ENCODE measurements around the gene MMP3. TPM values are rescaled to one million over a fixed set of nuclear protein-coding genes. Genes with fewer than 3 reads are reported as not detected.

Gene MMP3
- total and polyA plus RNA-seq, 4 donors: not detected

GRCh38 chr11:102788334-102788995 lies 54.9 kb downstream of the MMP3 start:
- WGBS: 73% methylated on average over 8 of the region's 8 CpGs
- no peak for TF ChIP-seq HNF4A (conservative IDR thresholded peaks at IDR 0.05)
- no peak for TF ChIP-seq MAX (IDR thresholded peaks at IDR 0.05)
- no peak for TF ChIP-seq RXRA (IDR thresholded peaks at IDR 0.05)
- TF ChIP-seq TAF1 (conservative IDR thresholded peaks at IDR 0.05): no peak
- no peak for TF ChIP-seq REST (IDR thresholded peaks at IDR 0.05)
- TF ChIP-seq ZBTB33 (IDR thresholded peaks at IDR 0.05): no peak
- no peak for TF ChIP-seq FOXA2 (IDR thresholded peaks at IDR 0.05)
- TF ChIP-seq RAD21 (IDR thresholded peaks at IDR 0.05): no peak
- TF ChIP-seq NR2F2 (IDR thresholded peaks at IDR 0.05): no peak
- no peak for TF ChIP-seq SP1 (IDR thresholded peaks at IDR 0.05)
- TF ChIP-seq GABPA (IDR thresholded peaks at IDR 0.05 in 1 of 2, conservative IDR thresholded peaks at IDR 0.05 in 1 of 2): no peak
- TF ChIP-seq EGR1 (IDR thresholded peaks at IDR 0.05; ENCODE audit: low read depth in 2 of 2): no peak
- no peak for TF ChIP-seq ATF3 (IDR thresholded peaks at IDR 0.05)
- TF ChIP-seq HNF4G (IDR thresholded peaks at IDR 0.05): no peak
- TF ChIP-seq JUND (IDR thresholded peaks at IDR 0.05): no peak
- no peaks in the 10 kb centered on the region for H3K27me3 ChIP-seq (ENCODE audit: control insufficient read depth in 4 of 4, insufficient read depth in 4 of 4, low read length in 3 of 4)

More at GRCh38 chr11:102788334-102788995, 54.9 kb downstream of the MMP3 start:
- DNase-seq (ENCODE audit: low spot score): no peak
- Histone ChIP-seq H3K9me3 (ENCODE audit: control insufficient read depth in 4 of 4, low read length in 3 of 4) (no peaks in the 10 kb centered on the region), H3K4me3 (ENCODE audit: low read depth in 1 of 3, low read length in 3 of 3) (no peak overlapping the region), H3K9ac (ENCODE audit: low read depth in 1 of 2, low read length in 2 of 2) (no peak overlapping the region), H3K4me1 (ENCODE audit: control insufficient read depth in 4 of 4, insufficient read depth in 4 of 4, low read length in 3 of 4) (no peaks in the 10 kb centered on the region), H3K27ac (ENCODE audit: low read depth in 1 of 2, low read length in 2 of 2) (no peak overlapping the region), H3K36me3 (ENCODE audit: control insufficient read depth in 4 of 4, insufficient read depth in 3 of 4, low read depth in 1 of 4, low read length in 3 of 4) (no peaks in the 10 kb centered on the region)

Other genes starting within 250 kb of the MMP3 start
- gene MMP20, start 218.3 kb downstream of the MMP3 start, total RNA-seq: not detected
- not detected for gene MMP20, start 218.3 kb downstream of the MMP3 start, polyA plus RNA-seq
- not detected for gene MMP27, start 137.8 kb downstream of the MMP3 start, total RNA-seq
- gene MMP27, start 137.8 kb downstream of the MMP3 start, polyA plus RNA-seq: not detected
- 1 to 10 TPM in 1 of 2 donors, under 1 TPM in 1; 0.17 to 3.5 TPM for gene MMP8, start 118.7 kb downstream of the MMP3 start, total RNA-seq
- gene MMP8, start 118.7 kb downstream of the MMP3 start, polyA plus RNA-seq: under 1 TPM; 0.15 to 0.55 TPM
- gene MMP10, start 63.0 kb downstream of the MMP3 start, total RNA-seq: not detected
- gene MMP10, start 63.0 kb downstream of the MMP3 start, polyA plus RNA-seq: not detected
- under 1 TPM in 1 of 2 donors, not detected in 1; 0.09 TPM for gene MMP1, start 45.4 kb downstream of the MMP3 start, total RNA-seq
- under 1 TPM in 1 of 2 donors, not detected in 1; 0.06 TPM for gene MMP1, start 45.4 kb downstream of the MMP3 start, polyA plus RNA-seq
- not detected for gene MMP12, start 31.4 kb upstream of the MMP3 start, total RNA-seq
- not detected for gene MMP12, start 31.4 kb upstream of the MMP3 start, polyA plus RNA-seq
- gene MMP13, start 112.1 kb upstream of the MMP3 start, total RNA-seq: not detected
- not detected for gene MMP13, start 112.1 kb upstream of the MMP3 start, polyA plus RNA-seq
- gene DCUN1D5, start 248.6 kb upstream of the MMP3 start, total RNA-seq: 10 to 100 TPM; 15.3 to 17.7 TPM
- 10 to 100 TPM; 12.0 to 14.9 TPM for gene DCUN1D5, start 248.6 kb upstream of the MMP3 start, polyA plus RNA-seq

All from liver (tissue), 9 donors.